Ishikawa (cell line): ENCODE data around the gene YARS1.

Experiments used
- CEBPB ChIP-seq: IDR thresholded peaks from 2 replicates; pipeline ENCODE4 v1.6.1; 2012
- CREB1 ChIP-seq: IDR thresholded peaks from 2 replicates; pipeline ENCODE4 v1.6.1; 2012; ENCODE audit warnings: low read depth
- EGR1 ChIP-seq: IDR thresholded peaks from 2 replicates; pipeline ENCODE4 v1.6.1; 2012
- EP300 ChIP-seq: IDR thresholded peaks from 2 replicates; pipeline ENCODE4 v1.6.1; 2012; ENCODE audit warnings: borderline replicate concordance
- FOXM1 ChIP-seq: IDR thresholded peaks from 2 replicates; pipeline ENCODE4 v1.6.1; 2012; ENCODE audit warnings: low read depth, borderline replicate concordance
- MAX ChIP-seq: IDR thresholded peaks from 2 replicates; pipeline ENCODE4 v1.6.1; 2012
- NFIC ChIP-seq: IDR thresholded peaks from 2 replicates; pipeline ENCODE4 v1.6.1; 2012
- RAD21 ChIP-seq: IDR thresholded peaks from 2 replicates; pipeline ENCODE4 v1.6.1; 2012; ENCODE audit warnings: low read depth
- REST ChIP-seq: IDR thresholded peaks from 2 replicates; pipeline ENCODE4 v1.6.1; 2012; ENCODE audit warnings: low read depth, mild to moderate bottlenecking
- TAF1 ChIP-seq: IDR thresholded peaks from 2 replicates; pipeline ENCODE4 v1.6.1; 2012; ENCODE audit warnings: low read depth, mild to moderate bottlenecking
- TCF12 ChIP-seq: IDR thresholded peaks from 2 replicates; pipeline ENCODE4 v1.6.1; 2012; ENCODE audit warnings: low read depth
- TEAD4 ChIP-seq: IDR thresholded peaks from 2 replicates; pipeline ENCODE4 v1.6.1; 2012
- USF1 ChIP-seq: IDR thresholded peaks from 2 replicates; pipeline ENCODE4 v1.6.1; 2012
- YY1 ChIP-seq: IDR thresholded peaks from 2 replicates; pipeline ENCODE4 v1.6.1; 2012; ENCODE audit warnings: low read depth
- ZBTB7A ChIP-seq: IDR thresholded peaks from 2 replicates; pipeline ENCODE4 v1.6.1; 2012; ENCODE audit warnings: low read depth

YARS1 gene

GRCh38 chr1:32810358-32810757, 6.8 kb downstream of the YARS1 start:
- no peak for TF ChIP-seq ZBTB7A
- TF ChIP-seq NFIC: no peak
- no peak for TF ChIP-seq TEAD4
- TF ChIP-seq MAX: no peak
- no peak for TF ChIP-seq CREB1

GRCh38 chr1:32808580-32808979, 8.6 kb downstream of the YARS1 start:
- TF ChIP-seq CEBPB (no peak), YY1 (no peak), CREB1 (no peak), REST (no peak), FOXM1 (no peak), MAX (no peak), ZBTB7A (no peak), TCF12 (no peak), EP300 (no peak), TEAD4 (no peak), NFIC (no peak), RAD21 (no peak), TAF1 (no peak)

DNA sequence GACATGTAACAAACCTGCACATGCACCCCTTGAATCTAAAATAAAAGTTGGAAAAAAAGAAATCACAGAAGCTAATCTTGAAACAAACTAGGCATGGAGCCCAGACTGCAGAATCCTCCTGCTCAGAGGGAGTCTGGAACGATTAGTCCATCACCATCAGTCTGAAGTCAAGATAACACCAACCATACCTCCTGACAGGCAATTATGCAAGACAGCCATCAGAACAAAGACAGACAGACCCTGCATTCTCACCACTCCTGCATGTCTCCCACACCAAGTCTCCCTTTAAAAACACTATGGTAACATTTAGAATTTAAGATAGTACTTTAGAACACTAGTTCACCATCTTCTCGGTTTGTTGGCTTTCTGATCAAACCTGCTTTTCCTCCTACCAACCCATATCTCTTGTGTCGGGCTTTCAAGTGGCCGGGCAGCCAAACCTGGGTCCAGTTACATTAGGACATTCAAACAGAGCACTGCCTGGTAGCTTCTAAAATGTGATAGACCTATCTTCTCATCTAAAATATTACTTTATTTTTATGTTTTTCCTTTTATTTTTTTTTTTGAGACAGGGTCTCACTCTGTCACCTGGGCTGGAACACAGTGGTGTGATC, 10.1 kb downstream of the YARS1 start:
- TF ChIP-seq FOXM1 (no peak), MAX (no peak), EP300 (no peak), RAD21 (no peak), TCF12 (no peak), NFIC (no peak), TEAD4 (no peak), EGR1 (no peak), ZBTB7A (no peak), YY1 (no peak), TAF1 (no peak), CEBPB (no peak), CREB1 (no peak), REST (no peak), USF1 (no peak)

DNA sequence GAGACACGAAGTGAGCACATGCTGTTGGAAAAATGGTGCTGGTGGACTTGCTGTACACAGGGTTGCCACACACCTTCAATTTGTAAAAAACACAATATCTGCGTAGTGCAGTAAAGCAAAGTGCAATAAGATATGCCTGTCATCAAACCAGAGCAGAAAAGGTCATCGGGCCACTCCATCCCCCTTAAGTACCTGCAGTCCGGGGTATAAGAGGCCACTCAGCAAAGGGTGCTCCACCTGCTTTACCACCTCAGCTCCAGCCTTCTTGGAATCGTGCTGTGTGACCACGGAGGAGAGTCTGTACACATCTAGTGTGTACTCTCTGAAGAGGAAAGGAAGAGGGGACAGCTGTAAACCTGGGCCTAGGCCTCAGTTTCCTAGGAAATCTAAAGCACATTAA, 10.9 kb downstream of the YARS1 start:
- no peak for TF ChIP-seq ZBTB7A
- no peak for TF ChIP-seq YY1
- no peak for TF ChIP-seq EGR1
- TF ChIP-seq REST: no peak
- TF ChIP-seq USF1: no peak
- no peak for TF ChIP-seq NFIC
- TF ChIP-seq EP300: no peak
- no peak for TF ChIP-seq CEBPB
- TF ChIP-seq MAX: no peak
- TF ChIP-seq CREB1: no peak
- no peak for TF ChIP-seq TAF1
- TF ChIP-seq RAD21: no peak
